ENCODE measurements around the gene PSRC1.

Gene PSRC1

GRCh38 chr1:109283748-109284600 is 1.0 kb upstream of the PSRC1 start:
- no peak for DNase-seq (ENCODE audit: extremely low read depth, low read depth)
- no peak for TF ChIP-seq CTCF (IDR thresholded peaks at IDR 0.05; ENCODE audit: low read depth, low read length)

GRCh38 chr1:109282497-109282951 is 421 bp downstream of the PSRC1 start:
- no peak for DNase-seq (ENCODE audit: extremely low read depth, low read depth)
- TF ChIP-seq CTCF (IDR thresholded peaks at IDR 0.05; ENCODE audit: low read depth, low read length): no peak

- no peak for DNase-seq (ENCODE audit: extremely low read depth, low read depth)
- TF ChIP-seq CTCF (IDR thresholded peaks at IDR 0.05; ENCODE audit: low read depth, low read length): no peak
These were observed 1.1 kb downstream of the PSRC1 start for GRCh38 chr1:109281680-109282496.

- DNase-seq (ENCODE audit: extremely low read depth, low read depth): no peak
- TF ChIP-seq CTCF (IDR thresholded peaks at IDR 0.05; ENCODE audit: low read depth, low read length): no peak
These were observed 2.1 kb downstream of the PSRC1 start for GRCh38 chr1:109280862-109281261.

- TF ChIP-seq CTCF (IDR thresholded peaks at IDR 0.05; ENCODE audit: low read depth, low read length): no peak
These were observed 3.2 kb downstream of the PSRC1 start for GRCh38 chr1:109279615-109280278.

GRCh38 chr1:109277434-109278204 is 5.3 kb downstream of the PSRC1 start:
- DNase-seq (ENCODE audit: extremely low read depth, low read depth): peak; percentile 29
- TF ChIP-seq CTCF (IDR thresholded peaks at IDR 0.05; ENCODE audit: low read depth, low read length): peak; percentile 94

More at GRCh38 chr1:109279615-109280278, 3.2 kb downstream of the PSRC1 start:
- DNase-seq (ENCODE audit: extremely low read depth, low read depth): no peak
